ENCODE measurements around the gene FAN1. TPM values are rescaled to one million over a fixed set of nuclear protein-coding genes. Genes with fewer than 3 reads are reported as not detected.

FAN1 gene
- total RNA-seq, 2 donors from 2014 or later, result 8.7 to 17.3 TPM

- TF ChIP-seq, protein P1, sequence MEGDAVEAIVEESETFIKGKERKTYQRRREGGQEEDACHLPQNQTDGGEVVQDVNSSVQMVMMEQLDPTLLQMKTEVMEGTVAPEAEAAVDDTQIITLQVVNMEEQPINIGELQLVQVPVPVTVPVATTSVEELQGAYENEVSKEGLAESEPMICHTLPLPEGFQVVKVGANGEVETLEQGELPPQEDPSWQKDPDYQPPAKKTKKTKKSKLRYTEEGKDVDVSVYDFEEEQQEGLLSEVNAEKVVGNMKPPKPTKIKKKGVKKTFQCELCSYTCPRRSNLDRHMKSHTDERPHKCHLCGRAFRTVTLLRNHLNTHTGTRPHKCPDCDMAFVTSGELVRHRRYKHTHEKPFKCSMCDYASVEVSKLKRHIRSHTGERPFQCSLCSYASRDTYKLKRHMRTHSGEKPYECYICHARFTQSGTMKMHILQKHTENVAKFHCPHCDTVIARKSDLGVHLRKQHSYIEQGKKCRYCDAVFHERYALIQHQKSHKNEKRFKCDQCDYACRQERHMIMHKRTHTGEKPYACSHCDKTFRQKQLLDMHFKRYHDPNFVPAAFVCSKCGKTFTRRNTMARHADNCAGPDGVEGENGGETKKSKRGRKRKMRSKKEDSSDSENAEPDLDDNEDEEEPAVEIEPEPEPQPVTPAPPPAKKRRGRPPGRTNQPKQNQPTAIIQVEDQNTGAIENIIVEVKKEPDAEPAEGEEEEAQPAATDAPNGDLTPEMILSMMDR (IDR thresholded peaks at IDR 0.05), result no peak
- peaks cover 63% of the 10 kb centered on the region for H3K36me3 ChIP-seq
- no peaks in the 10 kb centered on the region for H3K27me3 ChIP-seq
- no peaks in the 10 kb centered on the region for H3K9me3 ChIP-seq
- no peaks in the 10 kb centered on the region for H3K4me1 ChIP-seq
- no peak overlapping the region for H3K4me3 ChIP-seq
- no peak for DNase-seq (ENCODE audit: low spot score)
- H3K27ac ChIP-seq, result no peak overlapping the region
These were observed 10.0 kb downstream of the FAN1 start for GRCh38 chr15:30913761-30914160.

DNA sequence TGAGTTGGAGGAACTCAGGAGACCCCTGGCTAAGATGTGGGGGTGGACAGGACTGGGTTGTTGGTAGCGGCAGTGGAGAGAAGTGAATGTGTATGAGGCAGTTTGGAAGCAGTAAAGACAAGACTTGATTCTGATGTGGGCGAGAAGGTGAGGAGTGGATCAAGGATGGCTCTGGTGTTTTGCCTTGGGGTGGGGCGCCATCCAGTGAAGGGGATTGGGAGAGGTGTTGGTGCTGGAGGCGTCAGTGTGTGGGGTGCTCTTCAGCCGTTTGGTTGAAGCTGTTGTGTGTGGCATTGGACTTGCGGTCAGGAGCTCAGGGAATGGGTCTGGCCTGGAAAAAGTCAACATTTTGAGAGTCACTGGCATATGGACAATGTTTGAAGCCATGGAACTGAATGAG lies 13.3 kb downstream of the FAN1 start:
- Histone ChIP-seq H3K27me3 (no peaks in the 10 kb centered on the region), H3K9me3 (no peaks in the 10 kb centered on the region), H3K36me3 (peaks cover 53% of the 10 kb centered on the region), H3K4me1 (peaks cover 0 to 7% of the 10 kb centered on the region in 2 donors), H3K27ac (no peak overlapping the region), H3K4me3 (no peak overlapping the region)
- TF ChIP-seq, protein P1 (IDR thresholded peaks at IDR 0.05), result no peak
- no peak for DNase-seq (ENCODE audit: low spot score)

DNA sequence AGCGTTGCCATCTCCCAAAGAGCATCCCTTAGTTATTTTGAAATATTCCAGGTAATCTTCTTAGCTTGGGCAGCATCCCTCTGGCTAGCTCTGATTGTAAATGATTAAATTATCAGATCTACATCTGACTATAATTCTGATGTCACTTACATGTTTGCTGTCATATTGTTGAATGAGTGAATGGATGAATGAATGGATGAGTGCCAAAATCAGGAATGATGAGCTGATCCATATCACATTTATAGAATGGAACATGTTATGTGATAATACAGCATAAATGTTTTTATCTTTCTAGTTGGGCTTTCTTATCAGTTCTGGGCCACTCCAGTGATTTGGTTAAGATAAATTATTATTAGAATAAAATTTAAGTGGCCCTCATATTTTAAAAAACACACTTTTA lies 14.0 kb downstream of the FAN1 start:
- H3K4me1 ChIP-seq, result peaks cover 0 to 13% of the 10 kb centered on the region in 2 donors
- no peak overlapping the region for H3K27ac ChIP-seq
- TF ChIP-seq, protein P1 (IDR thresholded peaks at IDR 0.05), result no peak
- H3K4me3 ChIP-seq, result no peak overlapping the region
- no peaks in the 10 kb centered on the region for H3K27me3 ChIP-seq
- no peak for DNase-seq (ENCODE audit: low spot score)
- peaks cover 48% of the 10 kb centered on the region for H3K36me3 ChIP-seq
- H3K9me3 ChIP-seq, result no peaks in the 10 kb centered on the region

DNA sequence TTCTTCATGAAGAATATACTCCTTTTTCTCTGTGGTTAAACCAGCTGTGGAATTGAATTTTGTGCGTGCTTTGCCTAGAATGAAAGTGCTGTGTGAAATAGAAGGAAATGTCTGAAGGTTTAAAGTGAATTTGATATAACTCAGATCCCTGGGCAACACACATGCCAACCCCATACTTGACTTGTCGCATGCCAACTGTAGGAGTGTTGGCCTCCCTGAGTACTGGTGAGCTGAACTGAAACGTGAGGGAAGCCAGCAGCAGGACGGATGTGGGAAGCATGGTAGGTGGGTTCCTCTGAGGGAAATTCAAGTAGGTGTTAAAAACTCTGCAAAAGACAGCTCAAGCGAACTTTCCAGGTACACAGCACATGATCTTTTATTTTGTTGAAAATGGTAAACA lies 14.7 kb downstream of the FAN1 start:
- Histone ChIP-seq H3K27me3 (no peaks in the 10 kb centered on the region), H3K36me3 (peaks cover 41% of the 10 kb centered on the region), H3K4me1 (peaks cover 0 to 20% of the 10 kb centered on the region in 2 donors), H3K4me3 (no peak overlapping the region), H3K27ac (no peak overlapping the region), H3K9me3 (no peaks in the 10 kb centered on the region)
- TF ChIP-seq, protein P1 (IDR thresholded peaks at IDR 0.05), result no peak
- DNase-seq (ENCODE audit: low spot score), result no peak

DNA sequence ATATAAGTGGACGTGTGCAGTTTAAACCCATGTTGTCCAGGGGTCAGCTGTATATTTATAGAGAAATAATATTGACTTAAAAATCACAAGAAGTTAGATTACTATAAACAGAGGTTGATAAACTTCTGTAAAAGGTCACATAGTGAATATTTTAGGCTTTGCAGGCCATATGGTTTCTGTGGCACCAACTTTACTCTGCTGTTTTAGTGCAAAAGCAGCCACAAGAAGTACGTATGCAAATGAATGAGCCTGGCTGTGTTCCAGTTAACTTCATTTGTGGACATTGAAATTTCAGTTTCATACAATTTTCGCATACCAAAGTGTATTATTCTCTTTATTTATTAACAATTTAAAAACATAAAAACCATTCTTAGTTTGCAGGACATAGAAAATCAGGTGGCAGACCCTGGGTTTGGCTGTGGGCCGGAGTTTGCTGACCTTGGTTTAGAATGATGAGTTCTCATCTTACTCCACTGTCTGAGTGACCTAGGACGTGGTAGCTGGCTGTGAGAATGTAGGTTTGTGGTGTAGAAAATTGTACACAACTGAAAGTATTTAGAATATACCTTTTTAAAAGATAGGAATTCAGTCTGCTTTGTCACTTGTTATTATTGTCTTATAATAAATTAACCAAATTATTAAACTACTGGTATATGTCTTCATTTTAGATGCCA lies 16.3 kb downstream of the FAN1 start:
- TF ChIP-seq, protein P1 (IDR thresholded peaks at IDR 0.05), result no peak
- peaks cover 0 to 28% of the 10 kb centered on the region in 2 donors for H3K4me1 ChIP-seq
- H3K9me3 ChIP-seq, result no peaks in the 10 kb centered on the region
- H3K4me3 ChIP-seq, result no peak overlapping the region
- H3K36me3 ChIP-seq, result peaks cover 33% of the 10 kb centered on the region
- DNase-seq (ENCODE audit: low spot score), result no peak
- no peak overlapping the region for H3K27ac ChIP-seq
- no peaks in the 10 kb centered on the region for H3K27me3 ChIP-seq

DNA sequence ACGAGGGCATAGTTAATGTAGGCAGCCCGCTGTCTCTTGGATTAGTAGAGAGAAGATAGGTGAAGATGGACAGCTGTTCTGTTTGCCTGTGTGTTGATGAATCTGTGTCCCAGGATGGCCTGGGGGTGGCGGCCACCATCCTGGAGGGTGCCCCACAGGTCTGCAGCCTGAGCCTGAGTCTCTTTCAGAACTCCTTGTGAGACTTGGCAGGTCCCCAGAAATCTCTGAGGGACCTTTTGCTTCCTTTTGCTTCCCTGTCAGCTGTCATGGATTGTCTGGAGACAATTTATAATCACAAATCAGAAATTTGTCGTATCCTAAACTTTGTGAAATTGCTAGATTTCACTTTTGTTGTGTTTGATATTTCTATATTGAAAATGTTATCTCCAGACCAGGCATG lies 17.4 kb downstream of the FAN1 start:
- Histone ChIP-seq H3K27me3 (no peaks in the 10 kb centered on the region), H3K36me3 (peaks cover 40% of the 10 kb centered on the region), H3K27ac (peak overlapping the region; percentile 73 to 78), H3K9me3 (no peaks in the 10 kb centered on the region), H3K4me1 (peaks cover 0 to 28% of the 10 kb centered on the region in 2 donors), H3K4me3 (no peak overlapping the region)
- DNase-seq (ENCODE audit: low spot score), result no peak
- TF ChIP-seq, protein P1 (IDR thresholded peaks at IDR 0.05), result no peak
